Mesenteric fat pad (tissue), 1 donor: ENCODE results near the gene ABHD4. TPM values are rescaled to one million over a fixed set of nuclear protein-coding genes. Genes with fewer than 3 reads are reported as not detected.

ENCODE experiments used
- DNase-seq: peaks from one replicate; pipeline ENCODE4 v3.0.0-alpha.2; 2020; ENCODE audit warnings: low spot score
- total RNA-seq: library from RNA; stranded (reverse); fragmentation: NEBNext Ultra II Directional; extraction: Animal tissue kit (Norgen Biotek cat#: 25700); gene quantifications from one replicate; pipeline ENCODE4 v1.2.1, GENCODE V29; 2021
- donor health status: DM: yes; HTN: yes; CAD: no.

ABHD4 gene
- total RNA-seq, 1 donor from 2014 or later, result 36.5 TPM

- DNase-seq, result no peak
Measured at GRCh38 chr14:22658946-22659345, 60.8 kb downstream of the ABHD4 start.

DNA sequence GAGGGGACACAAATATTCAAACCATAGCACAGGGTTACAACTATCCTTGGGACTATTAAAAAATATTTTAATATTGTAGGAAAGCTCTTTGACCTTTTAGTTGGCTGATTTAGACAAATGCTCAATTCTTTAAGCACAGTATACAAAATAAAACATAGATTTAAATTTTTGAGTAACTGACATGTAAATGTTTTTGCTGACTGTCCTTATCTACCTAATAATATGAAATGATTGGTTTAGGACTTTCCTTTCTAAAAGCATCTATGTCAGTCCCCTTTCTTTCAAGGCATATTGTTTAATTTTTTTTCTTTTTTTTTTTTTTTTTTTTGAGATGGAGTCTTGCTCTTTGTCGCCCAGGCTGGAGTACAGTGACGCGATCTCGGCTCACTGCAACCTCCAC is 62.6 kb downstream of the ABHD4 start:
- no peak for DNase-seq

Other genes starting within 250 kb of the ABHD4 start
- 180 TPM for gene DAD1, start 9.1 kb upstream of the ABHD4 start, total RNA-seq
- gene OR6J1, start 46.1 kb downstream of the ABHD4 start, total RNA-seq, result not detected
- 77.7 TPM for gene OXA1L, start 168.4 kb downstream of the ABHD4 start, total RNA-seq
- gene SLC7A7, start 217.1 kb downstream of the ABHD4 start, total RNA-seq, result 25.5 TPM
- 54.0 TPM for gene MRPL52, start 231.6 kb downstream of the ABHD4 start, total RNA-seq
- gene MMP14, start 238.3 kb downstream of the ABHD4 start, total RNA-seq, result 273 TPM